Sigmoid colon (tissue), 7 donors: ENCODE measurements around the gene EEIG1. TPM values are rescaled to one million over a fixed set of nuclear protein-coding genes. Genes with fewer than 3 reads are reported as not detected.

Experiments used
- DNase-seq: peaks from one replicate; pipeline ENCODE4 v3.0.0-alpha.2; 2019
- H3K27ac ChIP-seq, 4 donors: fragments of 200-600 bp; sonication (generic); one replicate each; pipeline ENCODE4 v1.5.1; 2016 to 2019; ENCODE audit warnings: mild to moderate bottlenecking in 1 of 4
- H3K27me3 ChIP-seq, 3 donors: fragments of 200-600 bp; sonication (generic); one replicate each; pipeline ENCODE4 v1.5.1; 2019; ENCODE audit warnings: mild to moderate bottlenecking in 1 of 3
- H3K36me3 ChIP-seq, 4 donors: fragments of 200-600 bp; sonication (generic); one replicate each; pipeline ENCODE4 v1.5.1; 2016 to 2019
- H3K4me1 ChIP-seq, 4 donors: fragments of 200-600 bp; sonication (generic); one replicate each; pipeline ENCODE4 v1.5.1; 2017 to 2019
- H3K4me3 ChIP-seq, 4 donors: fragments of 200-600 bp; sonication (generic); one replicate each; pipeline ENCODE4 v1.5.1; 2017 to 2019; ENCODE audit warnings: mild to moderate bottlenecking in 2 of 4, moderate library complexity in 1 of 4
- H3K9me3 ChIP-seq, 4 donors: fragments of 200-600 bp in 3 of 4; sonication (generic) in 3 of 4; one replicate each; pipeline versions ENCODE4 v1.5.1 to v1.6.1; 2013 to 2019
- EP300 ChIP-seq, 4 donors: sonication (generic); formaldehyde crosslinking; IDR thresholded peaks; one replicate each; pipeline ENCODE4 v1.6.1; 2017; ENCODE audit warnings: antibody characterized with exemption in 4 of 4
- POLR2A ChIP-seq, 2 donors: fragments of 450-650 bp; IDR thresholded peaks; one replicate each; pipeline ENCODE4 v1.6.1; 2016; ENCODE audit warnings: antibody characterized with exemption in 2 of 2, mild to moderate bottlenecking in 2 of 2, moderate library complexity in 2 of 2
- POLR2AphosphoS5 ChIP-seq, 4 donors: sonication (generic); formaldehyde crosslinking; IDR thresholded peaks; one replicate each; pipeline ENCODE4 v1.6.1; 2017; ENCODE audit warnings: antibody characterized with exemption in 4 of 4
- WGBS, 2 donors: extraction: QIAGEN DNeasy Blood & Tissue Kit; methylation state at CpG; one replicate each; pipeline ENCODE4 v1.1.7; 2013; 5-methylcytosine and 5-hydroxymethylcytosine counted together
- intact Hi-C: fragments of 100-400 bp; cut with DNase I; formaldehyde crosslinking; loops from one replicate; pipeline ENCODE4 v1.15.1; 2023
- polyA plus RNA-seq, 3 donors: library from polyadenylated mRNA; stranded (reverse); fragments of 200-250 nt; gene quantifications; one replicate each; pipeline ENCODE4 v1.2.3, GENCODE V29; 2013
- total RNA-seq, 4 donors: library from RNA; depleted of rRNA; stranded (reverse); fragments of >200 nt; gene quantifications; one replicate each; pipeline ENCODE4 v1.1.0, GENCODE V29; 2016
- TF ChIP-seq, protein P1 (sequence below), 4 experiments: fragments of 450-650 bp in 3 of 4; fragments of 200-600 bp in 1 of 4; IDR thresholded peaks; one replicate each; pipeline ENCODE4 v1.5.1; 2016 to 2019; ENCODE audit warnings: antibody characterized with exemption in 4 of 4, mild to moderate bottlenecking in 3 of 4, moderate library complexity in 2 of 4
- donor health status: healthy with polysubstance abuse.
- donor health status: Bipolar disorder and iron deficiency.
- donor health status: healthy.

The EEIG1 gene
- total and polyA plus RNA-seq, 7 donors, result 10.9 to 92.0 (median 32.7) TPM

DNA sequence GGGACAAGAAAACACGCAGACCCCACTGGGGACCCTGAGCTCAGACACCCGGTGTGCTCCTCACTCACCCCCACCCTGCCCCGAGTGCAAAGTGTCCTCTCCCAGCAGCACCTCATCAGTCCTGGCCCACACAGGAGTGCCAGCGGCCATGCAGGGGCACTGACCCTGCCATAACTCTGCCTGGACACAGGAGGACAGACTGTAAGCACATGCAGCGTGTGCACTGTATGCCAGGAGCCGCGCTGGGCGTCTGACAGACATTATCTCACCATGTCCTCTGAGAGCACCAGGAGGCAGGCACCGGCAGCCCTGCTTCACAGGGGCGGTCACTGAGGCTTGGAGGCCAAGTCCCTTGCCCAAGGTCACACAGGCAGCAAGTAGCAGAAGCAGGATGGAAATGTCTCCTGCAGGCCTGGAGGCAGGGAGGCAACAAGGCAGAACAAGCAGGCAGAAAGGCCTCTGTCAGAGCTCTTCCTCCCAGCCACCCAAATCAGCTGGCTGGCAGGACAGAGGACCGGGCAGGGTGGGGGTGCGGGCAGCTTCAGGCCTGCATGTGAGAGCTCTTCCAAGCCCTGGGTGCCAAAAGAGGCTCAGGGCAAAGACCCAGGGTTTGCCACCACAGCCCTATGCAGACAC, 8.4 kb downstream of the EEIG1 start:
- H3K27me3 ChIP-seq, result no peaks in the 10 kb centered on the region
- 60 to 77% methylated on average over 12 of the region's 12 CpGs for WGBS, 2 donors
- peaks cover 0 to 100% (median 100%) of the 10 kb centered on the region in 4 donors for H3K4me1 ChIP-seq
- no peaks in the 10 kb centered on the region for H3K9me3 ChIP-seq
- intact Hi-C loops, result no loop called here
- peak; percentile 76 for DNase-seq
- H3K36me3 ChIP-seq, result no peaks in the 10 kb centered on the region
- peak overlapping the region in 3 of 4 donors; percentile 0 to 32 (median 16) for H3K4me3 ChIP-seq
- peak overlapping the region; percentile 94 to 99 (median 96) for H3K27ac ChIP-seq
- no peak for TF ChIP-seq EP300 (IDR thresholded peaks at IDR 0.05)
- TF ChIP-seq, protein P1, sequence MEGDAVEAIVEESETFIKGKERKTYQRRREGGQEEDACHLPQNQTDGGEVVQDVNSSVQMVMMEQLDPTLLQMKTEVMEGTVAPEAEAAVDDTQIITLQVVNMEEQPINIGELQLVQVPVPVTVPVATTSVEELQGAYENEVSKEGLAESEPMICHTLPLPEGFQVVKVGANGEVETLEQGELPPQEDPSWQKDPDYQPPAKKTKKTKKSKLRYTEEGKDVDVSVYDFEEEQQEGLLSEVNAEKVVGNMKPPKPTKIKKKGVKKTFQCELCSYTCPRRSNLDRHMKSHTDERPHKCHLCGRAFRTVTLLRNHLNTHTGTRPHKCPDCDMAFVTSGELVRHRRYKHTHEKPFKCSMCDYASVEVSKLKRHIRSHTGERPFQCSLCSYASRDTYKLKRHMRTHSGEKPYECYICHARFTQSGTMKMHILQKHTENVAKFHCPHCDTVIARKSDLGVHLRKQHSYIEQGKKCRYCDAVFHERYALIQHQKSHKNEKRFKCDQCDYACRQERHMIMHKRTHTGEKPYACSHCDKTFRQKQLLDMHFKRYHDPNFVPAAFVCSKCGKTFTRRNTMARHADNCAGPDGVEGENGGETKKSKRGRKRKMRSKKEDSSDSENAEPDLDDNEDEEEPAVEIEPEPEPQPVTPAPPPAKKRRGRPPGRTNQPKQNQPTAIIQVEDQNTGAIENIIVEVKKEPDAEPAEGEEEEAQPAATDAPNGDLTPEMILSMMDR (IDR thresholded peaks at IDR 0.05), result no peak
- TF ChIP-seq POLR2AphosphoS5 (IDR thresholded peaks at IDR 0.05), result no peak

DNA sequence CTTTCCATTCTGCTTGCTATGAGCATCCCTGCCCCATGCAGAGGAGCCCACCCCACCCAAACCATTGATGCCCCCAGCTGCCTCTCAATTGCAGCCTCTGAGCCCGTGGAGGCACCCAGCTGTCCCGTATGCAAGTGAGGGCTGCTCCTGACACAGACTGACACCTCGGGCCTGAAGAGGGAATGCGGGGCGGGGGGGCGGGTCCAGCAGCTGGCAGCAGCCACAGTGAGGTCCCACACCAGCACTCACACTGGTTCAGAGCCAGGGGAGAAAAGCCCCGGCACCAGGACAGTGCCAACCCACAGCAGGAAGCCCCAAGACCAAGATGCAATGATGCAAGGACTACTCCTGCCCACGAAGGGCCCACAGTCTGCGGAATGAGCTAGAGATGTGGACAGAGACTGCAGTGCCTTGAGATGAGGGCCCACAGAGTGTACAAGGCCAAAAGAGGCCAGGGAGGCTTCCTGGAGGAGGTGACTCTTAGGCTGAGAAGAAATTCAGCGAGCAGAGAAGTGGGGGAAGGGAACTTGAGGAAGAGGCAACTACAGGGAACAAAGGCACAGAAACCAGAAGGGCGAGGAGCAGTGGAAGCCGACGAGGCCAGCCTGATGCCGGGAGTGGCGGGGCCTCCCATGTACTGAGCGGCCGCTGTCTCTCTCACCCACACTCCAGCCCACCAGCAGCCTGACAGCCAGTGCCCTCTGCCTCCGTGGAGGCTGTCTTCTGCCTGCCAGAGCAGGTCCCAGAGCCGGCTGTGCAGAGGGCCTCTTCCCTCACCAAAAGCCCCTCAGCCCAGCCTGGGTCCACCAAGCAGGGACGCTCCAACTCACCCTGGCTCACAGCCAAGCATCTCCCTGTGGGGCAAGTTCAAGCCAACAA, 9.2 kb downstream of the EEIG1 start:
- H3K27me3 ChIP-seq, result no peaks in the 10 kb centered on the region
- H3K27ac ChIP-seq, result peak overlapping the region; percentile 94 to 99 (median 96)
- 34 to 46% methylated on average over 20 of the region's 20 CpGs for WGBS, 2 donors
- peak; percentile 68 for DNase-seq
- no peaks in the 10 kb centered on the region for H3K36me3 ChIP-seq
- TF ChIP-seq POLR2AphosphoS5 (IDR thresholded peaks at IDR 0.05), result no peak
- no peak for TF ChIP-seq POLR2A (IDR thresholded peaks at IDR 0.05)
- TF ChIP-seq, protein P1 (IDR thresholded peaks at IDR 0.05), result no peak
- no peak for TF ChIP-seq EP300 (IDR thresholded peaks at IDR 0.05)
- intact Hi-C loops, result no loop called here
- peaks cover 0 to 100% (median 100%) of the 10 kb centered on the region in 4 donors for H3K4me1 ChIP-seq
- no peaks in the 10 kb centered on the region for H3K9me3 ChIP-seq
- H3K4me3 ChIP-seq, result peak overlapping the region in 2 of 4 donors; percentile 16 to 32

DNA sequence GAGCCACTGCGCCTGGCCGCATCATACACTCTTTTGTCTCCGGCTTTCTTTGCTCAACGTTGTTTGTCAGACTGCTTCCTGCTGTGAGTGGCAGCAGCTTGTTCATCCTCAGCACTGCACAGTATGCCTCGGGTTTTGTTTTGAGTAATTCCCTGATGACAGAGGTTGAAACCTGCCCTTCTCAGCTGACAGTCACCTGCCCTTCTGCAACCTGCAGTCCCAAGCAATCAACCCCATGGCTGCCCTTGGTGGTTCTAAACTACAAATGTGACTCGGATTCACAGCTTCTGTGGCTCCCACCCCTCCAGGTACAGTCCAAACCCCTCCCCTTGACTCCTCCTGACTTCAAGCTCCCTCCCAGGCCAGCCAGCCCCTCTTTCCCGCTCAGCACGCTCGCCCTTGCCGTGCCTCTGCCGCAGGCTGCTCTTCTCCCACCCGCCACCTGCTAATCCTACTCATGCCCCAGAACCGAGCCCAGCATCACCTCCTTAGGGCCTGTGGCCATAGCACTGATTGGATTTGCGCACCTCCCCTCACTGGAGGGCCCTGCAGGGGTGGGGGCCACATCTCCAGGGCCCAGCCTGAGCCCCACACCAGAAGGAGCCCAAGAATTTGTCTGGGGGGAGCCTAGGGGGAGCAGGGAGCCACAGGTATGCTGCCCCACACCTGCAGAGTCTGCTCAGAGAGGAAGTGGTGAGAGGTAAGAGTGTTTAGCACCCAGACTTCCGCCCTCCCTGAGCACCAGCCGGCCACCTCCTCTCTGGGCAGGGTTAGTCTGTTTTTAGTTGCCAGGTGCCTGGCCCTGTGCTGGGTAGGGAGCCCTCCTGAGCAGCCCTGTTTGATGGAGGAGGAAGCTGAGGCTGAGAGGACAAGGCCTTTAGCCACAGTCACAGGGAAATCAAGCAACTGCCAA, 10.1 kb downstream of the EEIG1 start:
- Histone ChIP-seq H3K27ac (peak overlapping the region; percentile 94 to 99 (median 96)), H3K4me1 (peaks cover 0 to 100% (median 100%) of the 10 kb centered on the region in 4 donors), H3K36me3 (no peaks in the 10 kb centered on the region), H3K27me3 (no peaks in the 10 kb centered on the region), H3K9me3 (no peaks in the 10 kb centered on the region), H3K4me3 (no peak overlapping the region)
- TF ChIP-seq POLR2A (IDR thresholded peaks at IDR 0.05) (no peak), POLR2AphosphoS5 (IDR thresholded peaks at IDR 0.05) (no peak)
- 47 to 51% methylated on average over 16 of the region's 16 CpGs for WGBS, 2 donors
- intact Hi-C loops, result no loop called here
- DNase-seq, result peak; percentile 62

DNA sequence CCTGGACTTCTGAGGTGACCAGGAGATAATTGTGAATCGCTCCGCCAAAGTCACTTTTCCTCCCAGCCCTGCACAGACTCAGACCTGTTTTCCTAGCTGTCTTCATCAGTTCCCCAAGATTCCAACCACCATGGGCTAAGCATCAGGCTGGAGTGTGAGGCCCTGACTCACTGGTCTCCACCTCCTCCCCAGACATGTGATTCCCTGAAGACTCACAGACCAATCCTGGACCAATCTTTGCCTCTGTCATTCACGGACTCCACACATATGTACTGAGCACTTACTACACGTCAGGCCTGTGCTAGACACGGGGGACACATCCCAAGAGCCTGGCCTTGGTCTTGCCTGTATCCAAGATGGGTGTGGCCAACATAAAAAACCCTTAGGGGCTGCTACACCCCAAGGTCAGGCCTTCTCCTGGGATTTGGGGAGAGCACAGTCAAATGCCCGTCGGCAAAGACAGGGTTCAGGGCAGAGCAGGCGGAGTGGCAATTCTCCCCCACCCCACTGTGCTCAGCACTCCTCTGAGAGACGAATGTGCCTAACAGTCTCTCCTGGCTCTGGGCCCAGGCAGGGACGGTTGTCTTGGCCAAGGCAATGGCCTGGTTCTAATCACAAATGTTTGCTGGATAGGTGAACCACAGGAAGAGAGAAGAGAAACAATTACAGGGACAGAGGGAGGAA, 11.9 kb downstream of the EEIG1 start:
- intact Hi-C loops, result loop anchor here (2.0 kb wide), 1 partner anchor 130 kb away; no protein-coding TSS in a partner anchor
- TF ChIP-seq POLR2A (IDR thresholded peaks at IDR 0.05) (peak in 1 of 2 donors; percentile 31), POLR2AphosphoS5 (IDR thresholded peaks at IDR 0.05) (peak; percentile 68 to 90 (median 80)), EP300 (IDR thresholded peaks at IDR 0.05) (peak in 2 of 4 donors; percentile 42 to 61)
- TF ChIP-seq, protein P1 (IDR thresholded peaks at IDR 0.05), result no peak
- no peaks in the 10 kb centered on the region for H3K9me3 ChIP-seq
- H3K36me3 ChIP-seq, result no peaks in the 10 kb centered on the region
- peaks cover 0 to 100% (median 99%) of the 10 kb centered on the region in 4 donors for H3K4me1 ChIP-seq
- H3K27ac ChIP-seq, result peak overlapping the region; percentile 94 to 99 (median 96)
- DNase-seq, result peak; percentile 93
- WGBS, 2 donors, result 46 to 62% methylated on average over 10 of the region's 10 CpGs
- H3K4me3 ChIP-seq, result peak overlapping the region in 1 of 4 donors; percentile 8
- no peaks in the 10 kb centered on the region for H3K27me3 ChIP-seq
